CD4-positive, alpha-beta T cell (primary cell): Measurements from ENCODE around the gene DNLZ. TPM values are rescaled to one million over a fixed set of nuclear protein-coding genes. Genes with fewer than 3 reads are reported as not detected.

Source experiments
- ATAC-seq: fragments of 200-7000 bp; cut with Tn5 transposase; one replicate; pipeline ENCODE4 v1.10.0; 2022; ENCODE audit warnings: mild to moderate bottlenecking; ENCODE audit not compliant: poor library complexity
- CTCF ChIA-PET: fragments of 350-600 bp; sonication (Branson Sonifier 250); formaldehyde crosslinking; loops from one replicate; lab custom pipeline; 2021; ENCODE audit warnings: antibody characterized with exemption, inconsistent platforms; lab: Charles Lee
- POLR2A ChIA-PET: fragments of 350-600 bp; sonication (Branson Sonifier 250); formaldehyde crosslinking; loops from one replicate; lab custom pipeline; 2021; ENCODE audit warnings: antibody characterized with exemption, inconsistent platforms; lab: Charles Lee
- DNase-seq, 14 experiments: peaks; one replicate each; pipeline ENCODE4 v3.0.0-alpha.2; 2013 to 2020; ENCODE audit warnings: mixed read lengths in 2 of 14
- H3K27ac ChIP-seq, 2 donors: one replicate each; pipeline versions ENCODE4 v1.5.1 to v1.7.0; 2013; ENCODE audit warnings: low read length in 2 of 2, low read depth in 1 of 2, mild to moderate bottlenecking in 1 of 2
- H3K27me3 ChIP-seq, 2 experiments: 1 replicate in 1 of 2; 2 replicates in 1 of 2; pipeline versions ENCODE4 v1.6.1 to v1.7.0; 2013; ENCODE audit warnings: low read length in 2 of 2, control low read depth in 1 of 2, mild to moderate bottlenecking in 1 of 2, moderate library complexity in 1 of 2; ENCODE audit not compliant: insufficient read depth in 2 of 2, control insufficient read depth in 1 of 2
- H3K36me3 ChIP-seq: one replicate; pipeline ENCODE4 v1.6.1; 2013; ENCODE audit warnings: low read length, control low read depth; ENCODE audit not compliant: insufficient read depth
- H3K4me1 ChIP-seq: one replicate; pipeline ENCODE4 v1.6.1; 2013; ENCODE audit warnings: low read length, control low read depth; ENCODE audit not compliant: insufficient read depth
- H3K4me3 ChIP-seq: one replicate; pipeline ENCODE4 v1.5.1; 2013; ENCODE audit warnings: mild to moderate bottlenecking, low read length, moderate library complexity
- H3K9me3 ChIP-seq, 2 experiments: 1 replicate in 1 of 2; 2 replicates in 1 of 2; pipeline versions ENCODE4 v1.6.1 to v1.7.0; 2013; ENCODE audit warnings: low read length in 2 of 2, mild to moderate bottlenecking in 2 of 2, control low read depth in 1 of 2, moderate library complexity in 1 of 2; ENCODE audit not compliant: control insufficient read depth in 1 of 2, insufficient read depth in 1 of 2
- H3K27ac Mint-ChIP-seq: one replicate; pipeline ENCODE4 v1.8.0; 2020; ENCODE audit warnings: mixed read lengths
- H3K27me3 Mint-ChIP-seq: one replicate; pipeline ENCODE4 v1.8.0; 2021; ENCODE audit warnings: mixed read lengths
- H3K36me3 Mint-ChIP-seq: one replicate; pipeline ENCODE4 v1.8.0; 2021; ENCODE audit warnings: low read depth, mixed read lengths
- H3K4me1 Mint-ChIP-seq: one replicate; pipeline ENCODE4 v1.8.0; 2021; ENCODE audit warnings: low read depth, mixed read lengths
- H3K4me3 Mint-ChIP-seq: one replicate; pipeline ENCODE4 v1.8.0; 2020; ENCODE audit warnings: mild to moderate bottlenecking, mixed read lengths
- H3K9me3 Mint-ChIP-seq: one replicate; pipeline ENCODE4 v1.8.0; 2020; ENCODE audit warnings: mixed read lengths
- CTCF ChIP-seq: fragments of 200-600 bp; IDR thresholded peaks from one replicate; pipeline ENCODE4 v1.8.0; 2022; ENCODE audit warnings: antibody characterized with exemption, mild to moderate bottlenecking
- intact Hi-C, 2 experiments: fragments of 100-400 bp; cut with DNase I in 1 of 2; cut with micrococcal nuclease in 1 of 2; formaldehyde crosslinking; loops; one replicate each; pipeline versions ENCODE4 v1.15.1 to v1.9.0; 2023 to 2025; cut with DNase I, micrococcal nuclease
- total RNA-seq, 174 experiments: library from RNA in 2 of 174; stranded (reverse) in 2 of 174; gene quantifications; one replicate each; pipeline ENCODE4 v1.2.3 and lab custom pipeline; 2021 to 2026

Gene DNLZ
- total RNA-seq, 2 experiments from 2014 or later, result 15.4 to 17.0 TPM

- CTCF ChIA-PET, result no interaction called here
- no peak overlapping the region for H3K4me3 Mint-ChIP-seq
- H3K27ac Mint-ChIP-seq, result no peak overlapping the region
- no peaks in the 10 kb centered on the region for H3K4me1 Mint-ChIP-seq
- H3K9me3 Mint-ChIP-seq, result no peaks in the 10 kb centered on the region
- H3K27me3 ChIP-seq, result no peaks in the 10 kb centered on the region
- no peaks in the 10 kb centered on the region for H3K9me3 ChIP-seq
- H3K27me3 Mint-ChIP-seq, result no peaks in the 10 kb centered on the region
- POLR2A ChIA-PET, result no interaction called here
- no peak for TF ChIP-seq CTCF
- peaks cover 4% of the 10 kb centered on the region for H3K4me1 ChIP-seq
- DNase-seq (no peak), ATAC-seq (no peak)
- no peak overlapping the region for H3K4me3 ChIP-seq
- intact Hi-C loops, result no loop called here
- H3K36me3 Mint-ChIP-seq, result no peaks in the 10 kb centered on the region
- H3K36me3 ChIP-seq, result no peaks in the 10 kb centered on the region
- H3K27ac ChIP-seq, result no peak overlapping the region
Measured at GRCh38 chr9:136340356-136341041, 23.0 kb downstream of the DNLZ start.

GRCh38 chr9:136339958-136340310 is 23.6 kb downstream of the DNLZ start:
- no peak for TF ChIP-seq CTCF
- H3K4me3 Mint-ChIP-seq, result no peak overlapping the region
- POLR2A ChIA-PET, result no interaction called here
- intact Hi-C loops, result no loop called here
- no peaks in the 10 kb centered on the region for H3K9me3 ChIP-seq
- H3K27ac ChIP-seq, result no peak overlapping the region
- H3K27me3 ChIP-seq, result no peaks in the 10 kb centered on the region
- no peaks in the 10 kb centered on the region for H3K36me3 Mint-ChIP-seq
- no peaks in the 10 kb centered on the region for H3K4me1 Mint-ChIP-seq
- no peaks in the 10 kb centered on the region for H3K9me3 Mint-ChIP-seq
- no peak for ATAC-seq
- H3K27me3 Mint-ChIP-seq, result no peaks in the 10 kb centered on the region
- H3K4me1 ChIP-seq, result peaks cover 4% of the 10 kb centered on the region
- no peaks in the 10 kb centered on the region for H3K36me3 ChIP-seq
- no peak for DNase-seq
- no peak overlapping the region for H3K27ac Mint-ChIP-seq
- CTCF ChIA-PET, result no interaction called here
- no peak overlapping the region for H3K4me3 ChIP-seq

GRCh38 chr9:136339173-136339957 is 24.2 kb downstream of the DNLZ start:
- H3K4me3 Mint-ChIP-seq, result no peak overlapping the region
- H3K27ac Mint-ChIP-seq, result no peak overlapping the region
- H3K36me3 Mint-ChIP-seq, result no peaks in the 10 kb centered on the region
- Histone ChIP-seq H3K4me3 (no peak overlapping the region), H3K27ac (no peak overlapping the region), H3K9me3 (no peaks in the 10 kb centered on the region), H3K4me1 (peaks cover 4% of the 10 kb centered on the region), H3K27me3 (no peaks in the 10 kb centered on the region), H3K36me3 (no peaks in the 10 kb centered on the region)
- CTCF ChIA-PET, result no interaction called here
- no peak for TF ChIP-seq CTCF
- POLR2A ChIA-PET, result no interaction called here
- H3K4me1 Mint-ChIP-seq, result no peaks in the 10 kb centered on the region
- no peaks in the 10 kb centered on the region for H3K27me3 Mint-ChIP-seq
- DNase-seq (peak in 9 of 14 experiments; percentile 19 to 61 (median 32)), ATAC-seq (peak; percentile 36)
- no peaks in the 10 kb centered on the region for H3K9me3 Mint-ChIP-seq
- intact Hi-C loops, result no loop called here
